GM21717 (cell line): Measurements from ENCODE around the gene PMPCA.
A peak's percentile ranks its signal among the peaks of the same experiment; 100 is the strongest.
"Not testable (repeated sequence)": the region's sequence is repeated elsewhere in the genome, so short reads cannot be mapped to it uniquely, and the experiment has no call there.

ENCODE experiments used
- ATAC-seq: cut with Tn5 transposase; IDR thresholded peaks from one replicate; pipeline ENCODE4 v1.9.1; 2021; ENCODE audit warnings: mild to moderate bottlenecking, moderate library complexity; ENCODE audit not compliant: unreplicated experiment

The PMPCA gene

GRCh38 chr9:136407911-136408310 is 2.5 kb upstream of the PMPCA start:
- ATAC-seq: no peak

GRCh38 chr9:136409557-136410455 is 652 bp upstream of the PMPCA start:
- ATAC-seq: peak; percentile 22

- ATAC-seq: no peak
Measured at GRCh38 chr9:136411378-136411777, 920 bp downstream of the PMPCA start.

- no peak for ATAC-seq
Measured at GRCh38 chr9:136412962-136413361, 2.5 kb downstream of the PMPCA start.

- ATAC-seq: no peak
Measured at GRCh38 chr9:136416427-136416826, 6.0 kb downstream of the PMPCA start.

- no peak for ATAC-seq
Measured at GRCh38 chr9:136416914-136417313, 6.5 kb downstream of the PMPCA start.

GRCh38 chr9:136418182-136419091 is 8.0 kb downstream of the PMPCA start:
- ATAC-seq: no peak

- ATAC-seq: no peak
Measured at GRCh38 chr9:136419092-136419420, 8.6 kb downstream of the PMPCA start.

- no peak for ATAC-seq
Measured at GRCh38 chr9:136421791-136422190, 11.3 kb downstream of the PMPCA start.

GRCh38 chr9:136422876-136423275 is 12.4 kb downstream of the PMPCA start:
- ATAC-seq: no peak

GRCh38 chr9:136423432-136424146 is 13.1 kb downstream of the PMPCA start:
- ATAC-seq: no peak

- no peak for ATAC-seq
Measured at GRCh38 chr9:136424750-136425362, 14.4 kb downstream of the PMPCA start.

- ATAC-seq: not testable (repeated sequence)
Measured at GRCh38 chr9:136425367-136425766, 14.9 kb downstream of the PMPCA start.

- no peak for ATAC-seq
Measured at GRCh38 chr9:136426787-136427186, 16.3 kb downstream of the PMPCA start.

GRCh38 chr9:136429075-136429628 is 18.7 kb downstream of the PMPCA start:
- ATAC-seq: no peak

- ATAC-seq: no peak
Measured at GRCh38 chr9:136429683-136430491, 19.4 kb downstream of the PMPCA start.

GRCh38 chr9:136430588-136431234 is 20.3 kb downstream of the PMPCA start:
- ATAC-seq: no peak

GRCh38 chr9:136431782-136432350 is 21.4 kb downstream of the PMPCA start:
- ATAC-seq: no peak

GRCh38 chr9:136432591-136432990 is 22.1 kb downstream of the PMPCA start:
- ATAC-seq: no peak
